AG09319 (cell line): ENCODE results near the gene WNK2.

Experiments
- DNase-seq: peaks from one replicate; pipeline ENCODE4 v3.0.0-alpha.2; 2010; ENCODE audit warnings: low read depth; ENCODE audit errors: extremely low read depth
- CTCF ChIP-seq: IDR thresholded peaks from 2 replicates; pipeline ENCODE4 v1.5.1; 2011; ENCODE audit warnings: low read depth, mild to moderate bottlenecking, inconsistent platforms, low read length, moderate library complexity

The WNK2 gene

GRCh38 chr9:93308158-93308602 lies 124.2 kb downstream of the WNK2 start:
- TF ChIP-seq CTCF: no peak
- DNase-seq: no peak

- DNase-seq: no peak
- no peak for TF ChIP-seq CTCF
These were observed 124.7 kb downstream of the WNK2 start for GRCh38 chr9:93308676-93309075.

GRCh38 chr9:93309889-93310425 lies 126.0 kb downstream of the WNK2 start:
- no peak for DNase-seq
- TF ChIP-seq CTCF: no peak

GRCh38 chr9:93315118-93315517 lies 131.2 kb downstream of the WNK2 start:
- DNase-seq: no peak
- TF ChIP-seq CTCF: no peak

- no peak for DNase-seq
- TF ChIP-seq CTCF: no peak
These were observed 132.0 kb downstream of the WNK2 start for GRCh38 chr9:93315960-93316359.

- no peak for TF ChIP-seq CTCF
- DNase-seq: no peak
These were observed 133.0 kb downstream of the WNK2 start for GRCh38 chr9:93316726-93317494.

GRCh38 chr9:93317495-93318094 lies 133.7 kb downstream of the WNK2 start:
- TF ChIP-seq CTCF: no peak
- no peak for DNase-seq
